Measurements from ENCODE around the gene SLC25A15.

DNA sequence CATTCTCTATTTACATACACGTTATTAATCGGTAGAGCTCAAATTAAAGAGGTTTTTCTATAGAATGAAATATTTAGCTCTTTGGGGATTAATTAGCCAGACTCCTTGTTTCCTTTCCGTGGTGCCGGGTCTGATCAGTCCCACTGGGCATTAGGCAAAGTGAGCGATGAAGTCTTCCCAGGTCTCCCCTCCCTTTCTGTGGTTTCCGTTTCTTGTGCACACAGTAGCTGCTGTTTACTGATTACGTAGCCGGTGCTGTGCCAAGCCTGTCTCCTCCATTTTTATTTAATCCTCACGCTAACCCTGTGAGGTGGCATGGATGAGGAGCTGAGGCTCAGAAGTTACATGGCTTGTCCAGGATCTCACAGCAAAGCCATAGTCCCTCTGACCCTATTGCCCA is 9.0 kb downstream of the SLC25A15 start:
- TF ChIP-seq, protein P1, sequence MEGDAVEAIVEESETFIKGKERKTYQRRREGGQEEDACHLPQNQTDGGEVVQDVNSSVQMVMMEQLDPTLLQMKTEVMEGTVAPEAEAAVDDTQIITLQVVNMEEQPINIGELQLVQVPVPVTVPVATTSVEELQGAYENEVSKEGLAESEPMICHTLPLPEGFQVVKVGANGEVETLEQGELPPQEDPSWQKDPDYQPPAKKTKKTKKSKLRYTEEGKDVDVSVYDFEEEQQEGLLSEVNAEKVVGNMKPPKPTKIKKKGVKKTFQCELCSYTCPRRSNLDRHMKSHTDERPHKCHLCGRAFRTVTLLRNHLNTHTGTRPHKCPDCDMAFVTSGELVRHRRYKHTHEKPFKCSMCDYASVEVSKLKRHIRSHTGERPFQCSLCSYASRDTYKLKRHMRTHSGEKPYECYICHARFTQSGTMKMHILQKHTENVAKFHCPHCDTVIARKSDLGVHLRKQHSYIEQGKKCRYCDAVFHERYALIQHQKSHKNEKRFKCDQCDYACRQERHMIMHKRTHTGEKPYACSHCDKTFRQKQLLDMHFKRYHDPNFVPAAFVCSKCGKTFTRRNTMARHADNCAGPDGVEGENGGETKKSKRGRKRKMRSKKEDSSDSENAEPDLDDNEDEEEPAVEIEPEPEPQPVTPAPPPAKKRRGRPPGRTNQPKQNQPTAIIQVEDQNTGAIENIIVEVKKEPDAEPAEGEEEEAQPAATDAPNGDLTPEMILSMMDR (IDR thresholded peaks at IDR 0.05; ENCODE audit: low read length), result no peak
- no peak for TF ChIP-seq EZH2 (IDR thresholded peaks at IDR 0.05; ENCODE audit: borderline replicate concordance, low read length)
